ENCODE data around the gene C3orf20.

Gene C3orf20

DNA sequence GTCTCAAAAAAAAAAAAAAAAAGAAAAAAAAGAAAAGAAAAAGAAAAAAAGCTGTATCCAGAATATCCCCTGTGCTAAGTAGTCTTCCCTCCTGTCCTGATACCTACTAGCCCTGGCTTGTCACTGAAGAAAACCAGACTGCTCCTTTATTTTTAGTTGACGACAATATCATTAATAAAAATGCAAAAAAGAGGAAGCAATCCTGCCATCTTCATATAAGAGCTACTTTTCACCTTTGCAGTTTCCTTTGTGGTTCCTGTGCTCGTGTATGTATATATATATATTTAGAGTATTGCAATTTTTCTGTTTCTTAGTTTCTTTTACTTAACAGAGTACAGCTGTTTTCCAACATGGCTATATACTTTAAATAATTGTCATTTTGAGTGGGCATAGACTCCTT lies 13.6 kb downstream of the C3orf20 start:
- H3K4ac ChIP-seq (ENCODE audit: low read depth, low read length): no peak overlapping the region
- H3K4me1 ChIP-seq (ENCODE audit: control insufficient read depth in 1 of 2, insufficient read depth in 2 of 2, low read length in 2 of 2): no peaks in the 10 kb centered on the region
- H3K79me1 ChIP-seq (ENCODE audit: low read length): no peaks in the 10 kb centered on the region

DNA sequence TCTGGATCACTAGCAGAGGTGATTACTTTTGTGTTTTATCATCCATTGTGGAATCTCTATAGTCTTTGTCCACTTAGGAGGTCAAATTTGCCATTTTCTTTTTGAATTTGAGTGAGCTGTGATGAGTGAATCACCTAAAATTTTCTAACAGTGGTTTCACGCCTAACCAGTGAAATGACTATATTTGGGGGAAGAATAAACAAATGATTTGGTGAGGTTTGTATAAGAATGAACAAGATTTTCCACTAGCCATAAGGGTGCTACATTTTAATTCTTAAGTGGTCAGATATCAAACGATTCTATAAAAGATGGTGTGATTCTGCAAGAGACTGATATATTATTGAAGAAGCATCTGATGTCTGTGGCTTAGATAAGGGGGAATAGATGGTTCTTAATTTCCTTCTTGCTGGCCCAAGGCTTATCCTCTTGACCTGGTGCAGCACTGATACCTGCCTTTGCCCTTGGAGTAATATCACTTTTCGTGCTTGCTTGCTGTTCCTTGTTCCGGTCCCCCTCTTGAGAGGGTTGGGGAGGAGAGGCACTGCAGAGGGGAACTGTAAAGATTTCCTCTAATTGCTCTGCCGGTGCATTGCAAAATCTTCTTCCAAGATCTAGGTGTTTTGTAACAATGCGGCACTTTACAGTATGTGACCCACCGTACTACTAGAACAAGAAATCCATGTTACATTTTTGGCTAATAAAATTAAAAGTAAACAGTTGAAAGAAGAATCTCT lies 14.5 kb downstream of the C3orf20 start:
- H4K8ac ChIP-seq (ENCODE audit: low read depth, low read length): no peak overlapping the region
- H3K14ac ChIP-seq (ENCODE audit: low read length): no peak overlapping the region
- no peak overlapping the region for H3K4me2 ChIP-seq (ENCODE audit: low read length)
- H2AFZ ChIP-seq (ENCODE audit: insufficient read depth, low read length, poor library complexity): no peak overlapping the region
- H3K79me1 ChIP-seq (ENCODE audit: low read length): no peaks in the 10 kb centered on the region
- H3K79me2 ChIP-seq (ENCODE audit: control insufficient read depth, insufficient read depth, low read length, poor library complexity): no peaks in the 10 kb centered on the region
- H3K27ac ChIP-seq (ENCODE audit: low read depth, low read length): no peak overlapping the region
- no peak overlapping the region for H2BK12ac ChIP-seq (ENCODE audit: low read length)
- H4K91ac ChIP-seq (ENCODE audit: low read depth, low read length): no peak overlapping the region
- H2AK5ac ChIP-seq (ENCODE audit: low read length): no peak overlapping the region
- peaks cover 2% of the 10 kb centered on the region for H3K9me3 ChIP-seq (ENCODE audit: insufficient read depth, low read depth, low read length)
- H3K9ac ChIP-seq (ENCODE audit: low read length): no peak overlapping the region
- H3K4me3 ChIP-seq (ENCODE audit: low read depth, low read length): no peak overlapping the region
- no peak overlapping the region for H4K12ac ChIP-seq (ENCODE audit: low read depth, low read length)
- H3K4ac ChIP-seq (ENCODE audit: low read depth, low read length): no peak overlapping the region
- H3K27me3 ChIP-seq (ENCODE audit: insufficient read depth, low read length): no peaks in the 10 kb centered on the region
- no peak for DNase-seq
- no peaks in the 10 kb centered on the region for H3K36me3 ChIP-seq (ENCODE audit: control insufficient read depth in 1 of 2, insufficient read depth in 2 of 2, low read length in 2 of 2)
- no peak overlapping the region for H2BK5ac ChIP-seq (ENCODE audit: low read depth, low read length, poor library complexity)
- H2BK120ac ChIP-seq (ENCODE audit: insufficient read depth, low read length, poor library complexity): no peak overlapping the region
- WGBS (ENCODE audit: extremely low coverage, insufficient coverage, insufficient read length): no CpG with 5 or more reads among the region's 7 CpGs
- no peak overlapping the region for H3K18ac ChIP-seq (ENCODE audit: low read length)
- no peaks in the 10 kb centered on the region for H3K4me1 ChIP-seq (ENCODE audit: control insufficient read depth in 1 of 2, insufficient read depth in 2 of 2, low read length in 2 of 2)
- H3K23ac ChIP-seq (ENCODE audit: low read length): no peak overlapping the region

More for the DNA sequence above, 13.6 kb downstream of the C3orf20 start:
- Histone ChIP-seq H2BK5ac (ENCODE audit: low read depth, low read length, poor library complexity) (no peak overlapping the region), H3K9me3 (ENCODE audit: insufficient read depth, low read depth, low read length) (peaks cover 2% of the 10 kb centered on the region), H2AK5ac (ENCODE audit: low read length) (no peak overlapping the region), H3K36me3 (ENCODE audit: control insufficient read depth in 1 of 2, insufficient read depth in 2 of 2, low read length in 2 of 2) (no peaks in the 10 kb centered on the region), H3K14ac (ENCODE audit: low read length) (no peak overlapping the region), H4K91ac (ENCODE audit: low read depth, low read length) (no peak overlapping the region), H2BK12ac (ENCODE audit: low read length) (no peak overlapping the region), H3K79me2 (ENCODE audit: control insufficient read depth, insufficient read depth, low read length, poor library complexity) (no peaks in the 10 kb centered on the region), H3K27me3 (ENCODE audit: insufficient read depth, low read length) (no peaks in the 10 kb centered on the region), H3K9ac (ENCODE audit: low read length) (no peak overlapping the region), H3K23ac (ENCODE audit: low read length) (no peak overlapping the region), H3K4me3 (ENCODE audit: low read depth, low read length) (no peak overlapping the region), H2AFZ (ENCODE audit: insufficient read depth, low read length, poor library complexity) (no peak overlapping the region), H2BK120ac (ENCODE audit: insufficient read depth, low read length, poor library complexity) (no peak overlapping the region), H4K12ac (ENCODE audit: low read depth, low read length) (no peak overlapping the region), H3K18ac (ENCODE audit: low read length) (no peak overlapping the region), H3K4me2 (ENCODE audit: low read length) (no peak overlapping the region), H3K27ac (ENCODE audit: low read depth, low read length) (no peak overlapping the region), H4K8ac (ENCODE audit: low read depth, low read length) (no peak overlapping the region)
- WGBS (ENCODE audit: extremely low coverage, insufficient coverage, insufficient read length): no CpG with 5 or more reads among the region's 2 CpGs
- no peak for DNase-seq

DNA sequence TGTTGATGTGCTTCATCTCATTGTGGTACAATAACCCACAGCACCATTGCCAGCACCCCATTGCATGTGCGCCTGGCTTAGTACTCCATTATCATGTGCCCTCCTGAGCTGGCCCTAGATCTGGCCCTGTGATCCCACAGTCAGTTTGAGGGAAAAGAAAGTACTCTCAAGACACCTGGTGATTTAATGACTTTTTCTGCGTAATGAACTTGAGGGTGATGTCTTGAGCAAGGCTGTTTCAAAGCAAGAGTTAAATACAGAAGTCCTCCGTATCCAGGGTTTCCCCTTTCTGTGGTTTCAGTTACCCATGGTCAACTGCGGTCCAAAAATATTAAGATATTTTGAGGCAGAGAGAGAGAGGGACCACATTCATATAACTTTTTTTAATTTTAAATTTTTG lies 16.3 kb downstream of the C3orf20 start:
- no peak for DNase-seq
- Histone ChIP-seq H3K79me1 (ENCODE audit: low read length) (no peaks in the 10 kb centered on the region), H3K4me2 (ENCODE audit: low read length) (no peak overlapping the region), H2AFZ (ENCODE audit: insufficient read depth, low read length, poor library complexity) (no peak overlapping the region), H2BK120ac (ENCODE audit: insufficient read depth, low read length, poor library complexity) (no peak overlapping the region), H3K27ac (ENCODE audit: low read depth, low read length) (no peak overlapping the region), H2AK5ac (ENCODE audit: low read length) (no peak overlapping the region), H2BK5ac (ENCODE audit: low read depth, low read length, poor library complexity) (no peak overlapping the region), H3K79me2 (ENCODE audit: control insufficient read depth, insufficient read depth, low read length, poor library complexity) (no peaks in the 10 kb centered on the region), H3K4ac (ENCODE audit: low read depth, low read length) (no peak overlapping the region), H3K27me3 (ENCODE audit: insufficient read depth, low read length) (no peaks in the 10 kb centered on the region), H3K36me3 (ENCODE audit: control insufficient read depth in 1 of 2, insufficient read depth in 2 of 2, low read length in 2 of 2) (no peaks in the 10 kb centered on the region), H3K4me3 (ENCODE audit: low read depth, low read length) (no peak overlapping the region), H3K4me1 (ENCODE audit: control insufficient read depth in 1 of 2, insufficient read depth in 2 of 2, low read length in 2 of 2) (no peaks in the 10 kb centered on the region), H3K14ac (ENCODE audit: low read length) (no peak overlapping the region), H2BK12ac (ENCODE audit: low read length) (no peak overlapping the region), H3K18ac (ENCODE audit: low read length) (no peak overlapping the region), H3K9ac (ENCODE audit: low read length) (no peak overlapping the region), H4K12ac (ENCODE audit: low read depth, low read length) (no peak overlapping the region), H4K91ac (ENCODE audit: low read depth, low read length) (no peak overlapping the region), H3K23ac (ENCODE audit: low read length) (no peak overlapping the region), H3K9me3 (ENCODE audit: insufficient read depth, low read depth, low read length) (peaks cover 2% of the 10 kb centered on the region), H4K8ac (ENCODE audit: low read depth, low read length) (no peak overlapping the region)
- WGBS (ENCODE audit: extremely low coverage, insufficient coverage, insufficient read length): no CpG with 5 or more reads among the region's 4 CpGs

DNA sequence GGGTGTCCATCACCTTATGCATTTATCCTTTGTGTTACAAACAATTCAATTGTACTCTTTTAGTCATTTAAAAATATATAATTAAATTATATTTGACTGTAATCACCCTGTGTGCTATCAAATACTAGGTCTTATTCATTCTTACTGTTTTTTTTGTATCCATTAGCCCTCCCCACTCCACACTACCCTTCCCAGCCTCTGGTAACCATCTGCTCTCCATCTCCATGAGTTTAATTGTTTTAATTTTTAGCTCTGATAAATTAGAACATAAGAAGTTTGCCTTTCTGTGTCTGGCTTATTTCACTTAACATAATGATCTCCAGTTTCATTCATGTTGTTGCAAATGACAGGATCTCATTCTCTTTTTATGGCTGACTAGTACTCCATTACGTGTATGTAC lies 16.8 kb downstream of the C3orf20 start:
- no peaks in the 10 kb centered on the region for H3K36me3 ChIP-seq (ENCODE audit: control insufficient read depth in 1 of 2, insufficient read depth in 2 of 2, low read length in 2 of 2)
- no peak overlapping the region for H2BK12ac ChIP-seq (ENCODE audit: low read length)
- no peak overlapping the region for H3K23ac ChIP-seq (ENCODE audit: low read length)
- no peak overlapping the region for H4K91ac ChIP-seq (ENCODE audit: low read depth, low read length)
- no peak overlapping the region for H3K18ac ChIP-seq (ENCODE audit: low read length)
- no peak overlapping the region for H2AK5ac ChIP-seq (ENCODE audit: low read length)
- no peaks in the 10 kb centered on the region for H3K27me3 ChIP-seq (ENCODE audit: insufficient read depth, low read length)
- no peak overlapping the region for H2BK5ac ChIP-seq (ENCODE audit: low read depth, low read length, poor library complexity)
- H3K14ac ChIP-seq (ENCODE audit: low read length): no peak overlapping the region
- DNase-seq: no peak
- H4K12ac ChIP-seq (ENCODE audit: low read depth, low read length): no peak overlapping the region
- H4K8ac ChIP-seq (ENCODE audit: low read depth, low read length): no peak overlapping the region
- H3K79me1 ChIP-seq (ENCODE audit: low read length): no peaks in the 10 kb centered on the region
- H3K4me1 ChIP-seq (ENCODE audit: control insufficient read depth in 1 of 2, insufficient read depth in 2 of 2, low read length in 2 of 2): no peaks in the 10 kb centered on the region
- no peak overlapping the region for H3K4ac ChIP-seq (ENCODE audit: low read depth, low read length)
- no peak overlapping the region for H2BK120ac ChIP-seq (ENCODE audit: insufficient read depth, low read length, poor library complexity)
- H3K27ac ChIP-seq (ENCODE audit: low read depth, low read length): no peak overlapping the region
- H2AFZ ChIP-seq (ENCODE audit: insufficient read depth, low read length, poor library complexity): no peak overlapping the region
- no peaks in the 10 kb centered on the region for H3K79me2 ChIP-seq (ENCODE audit: control insufficient read depth, insufficient read depth, low read length, poor library complexity)
- no peak overlapping the region for H3K9ac ChIP-seq (ENCODE audit: low read length)
- H3K4me2 ChIP-seq (ENCODE audit: low read length): no peak overlapping the region
- H3K4me3 ChIP-seq (ENCODE audit: low read depth, low read length): no peak overlapping the region
- H3K9me3 ChIP-seq (ENCODE audit: insufficient read depth, low read depth, low read length): peaks cover 2% of the 10 kb centered on the region
- no CpG with 5 or more reads among the region's 1 CpG for WGBS (ENCODE audit: extremely low coverage, insufficient coverage, insufficient read length)
